Activated CD4-positive, alpha-beta T cell treated with anti-CD3 and anti-CD28 coated beads, Interleukin-2, amount 50 U/mL, for 1 hour (primary cell): Measurements from ENCODE around the gene PUS7L.
"Not testable (repeated sequence)": the region's sequence is repeated elsewhere in the genome, so short reads cannot be mapped to it uniquely, and the experiment has no call there.

Source experiments
- DNase-seq: peaks from one replicate; pipeline ENCODE4 v3.0.0-alpha.2; 2020

Gene PUS7L

GRCh38 chr12:43758728-43759563 is at the start of gene PUS7L, which contains the start of gene IRAK4:
Gene PUS7L (minus strand): TSS chr12:43758790. CDS start chr12:43755245, 3,545 bp downstream.
Gene IRAK4 (plus strand): TSS chr12:43758951. CDS start chr12:43768112, 9,161 bp downstream.
- peak; percentile 94 for DNase-seq

DNA sequence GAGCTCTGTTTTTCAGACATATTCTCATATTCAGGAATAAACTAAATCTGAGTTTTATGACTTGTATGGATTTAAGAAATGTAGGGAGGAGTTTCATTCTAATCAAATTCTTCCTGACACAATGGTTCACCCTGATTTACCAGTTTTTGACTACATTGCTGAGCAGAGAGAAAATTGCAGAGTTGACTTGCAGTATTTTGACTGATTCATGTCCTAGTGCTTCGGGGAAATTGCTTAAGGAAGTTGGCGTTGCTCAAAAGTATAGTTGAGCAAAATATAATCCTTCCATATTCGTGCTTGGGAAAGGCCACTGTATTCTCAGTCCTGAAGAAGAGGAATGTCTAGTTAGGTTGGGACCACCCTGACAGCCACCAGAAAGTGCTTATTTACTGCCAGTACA is 48.8 kb upstream of the PUS7L start:
- no peak for DNase-seq

DNA sequence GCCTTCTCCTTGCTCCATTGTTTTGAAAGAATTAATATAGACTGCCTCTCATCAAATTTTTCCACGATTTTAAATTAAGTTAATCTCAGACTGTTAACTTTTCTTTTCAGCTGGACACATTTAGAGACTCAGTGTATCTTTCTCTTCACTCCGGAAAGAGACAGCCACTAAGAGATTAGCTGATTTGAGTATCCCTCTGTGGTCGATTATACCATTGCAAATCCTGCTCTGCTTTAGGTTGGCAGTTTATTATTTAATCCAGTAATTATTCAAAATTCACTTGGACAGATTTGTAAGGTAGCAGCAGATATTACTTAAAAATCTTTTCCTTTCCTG is 48.1 kb upstream of the PUS7L start:
- DNase-seq, result no peak

- peak; percentile 81 for DNase-seq
These were observed 47.5 kb upstream of the PUS7L start, which contains the start of gene TWF1 for GRCh38 chr12:43805860-43806736. Gene TWF1 (minus strand): TSS chr12:43806317. CDS start chr12:43806245, 72 bp downstream.

GRCh38 chr12:43805149-43805859 is 46.7 kb upstream of the PUS7L start:
- no peak for DNase-seq

DNA sequence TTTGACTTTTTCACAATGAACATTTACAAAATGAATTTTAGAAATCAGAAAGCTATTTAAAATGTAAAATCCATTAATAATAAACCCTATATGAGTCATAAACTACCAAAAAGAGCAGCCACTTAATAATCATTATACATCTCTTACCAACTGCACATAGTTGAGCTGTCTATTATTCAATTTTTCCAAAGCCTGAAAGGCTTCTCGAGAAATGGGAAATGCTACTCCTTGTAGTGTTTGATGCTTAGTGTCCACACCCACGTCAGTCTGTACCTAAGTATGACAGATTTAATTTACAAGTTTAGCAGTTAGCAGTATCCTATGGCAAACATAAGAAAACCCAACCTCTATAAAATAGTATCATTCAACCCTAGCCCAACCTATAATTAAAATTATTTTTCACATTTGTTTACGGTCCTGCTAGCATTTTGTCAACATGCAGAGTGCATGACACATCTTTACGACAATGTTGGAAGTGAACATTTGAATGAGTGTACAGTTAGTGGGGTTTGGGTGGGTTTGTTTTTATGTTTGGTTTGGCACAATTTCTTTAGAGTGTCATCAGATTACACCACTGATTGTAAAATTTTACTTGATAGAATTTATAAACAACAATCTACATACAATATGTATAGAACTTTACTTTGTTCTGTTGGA is 39.1 kb upstream of the PUS7L start:
- no peak for DNase-seq

DNA sequence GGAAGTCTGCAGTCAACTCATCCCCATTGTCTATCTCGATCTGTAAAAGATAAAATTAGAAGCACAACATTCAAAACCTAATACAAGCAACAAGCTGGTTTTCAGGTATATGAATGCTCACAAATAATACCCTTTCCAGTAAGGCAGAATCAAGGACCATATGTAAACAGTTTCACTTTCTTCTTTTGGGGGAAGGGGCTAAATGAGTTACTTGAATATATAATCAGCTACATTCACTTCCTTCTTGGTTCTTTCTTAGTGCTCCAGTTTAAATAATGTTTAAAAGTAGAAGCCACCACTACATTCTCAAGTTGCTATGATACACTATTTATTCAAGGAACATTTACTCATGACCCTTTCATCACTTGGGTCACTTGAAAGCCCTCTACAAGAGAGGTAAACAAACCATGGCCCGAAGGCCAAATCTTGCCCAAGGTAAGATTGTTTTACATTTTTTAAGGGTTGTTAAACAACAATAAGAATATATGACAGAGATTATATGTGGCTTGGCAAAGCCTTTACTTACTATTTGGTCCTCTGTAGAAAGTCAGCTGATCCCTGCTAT is 37.2 kb upstream of the PUS7L start:
- no peak for DNase-seq

DNA sequence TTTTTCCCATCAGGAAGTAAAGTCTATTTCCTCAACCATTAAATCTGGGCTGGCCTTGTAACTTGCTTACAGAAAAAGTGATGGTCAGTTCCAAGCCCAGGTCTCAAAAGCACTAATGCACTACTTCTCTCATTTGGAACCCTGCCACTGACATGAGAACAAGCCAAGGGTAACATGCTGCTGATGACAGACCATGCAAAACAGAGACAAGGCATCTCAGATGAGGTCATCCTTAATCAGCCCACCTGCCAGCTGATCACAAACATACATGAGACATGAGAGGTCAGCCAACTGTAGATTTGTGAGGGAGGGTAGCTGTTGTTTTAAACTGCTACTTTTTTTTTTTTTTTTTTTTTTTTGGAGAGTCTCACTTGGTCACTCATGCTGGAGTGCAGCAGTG is 31.4 kb upstream of the PUS7L start:
- no peak for DNase-seq

- no peak for DNase-seq
These were observed 28.5 kb upstream of the PUS7L start for GRCh38 chr12:43786899-43787693.

DNA sequence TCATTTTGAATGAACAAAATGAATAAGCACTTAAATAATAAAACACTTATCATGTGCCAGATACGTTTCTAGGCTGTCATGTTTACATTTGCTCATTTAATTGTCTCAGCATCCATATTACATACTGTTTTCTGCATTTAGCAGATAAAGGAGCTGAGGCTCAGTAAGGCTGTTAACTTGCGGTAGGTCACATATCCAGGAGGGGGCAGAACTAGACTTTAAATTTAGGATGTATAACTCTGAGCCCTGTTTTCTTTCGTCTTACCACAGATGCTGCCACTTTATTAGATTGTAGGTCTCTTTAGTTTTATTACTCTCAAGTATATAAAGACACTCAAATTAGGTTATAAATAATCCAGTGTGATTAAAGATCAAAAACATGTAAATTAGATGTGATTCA is 17.9 kb upstream of the PUS7L start:
- DNase-seq, result no peak

- no peak for DNase-seq
These were observed 7.7 kb upstream of the PUS7L start for GRCh38 chr12:43766291-43766690.

DNA sequence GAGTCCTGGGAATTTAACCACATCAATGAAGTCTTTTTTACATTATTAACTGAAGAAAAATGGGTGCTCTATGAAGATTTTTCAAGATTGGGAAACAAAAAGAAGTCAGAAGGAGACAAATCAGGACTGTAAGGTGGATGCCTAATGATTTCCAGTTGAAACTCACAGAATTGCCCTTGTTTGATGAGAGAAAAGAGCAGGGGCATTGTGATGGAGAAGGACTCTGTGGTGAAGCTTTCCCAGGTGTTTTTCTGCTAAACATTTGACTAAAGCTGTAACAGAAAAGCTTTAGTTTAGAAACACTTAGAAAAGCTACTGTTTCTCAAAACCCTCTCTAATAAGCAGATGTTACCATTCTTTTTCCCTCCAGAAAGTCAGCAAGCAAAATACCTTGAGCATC is 5.9 kb upstream of the PUS7L start:
- DNase-seq, result no peak

DNA sequence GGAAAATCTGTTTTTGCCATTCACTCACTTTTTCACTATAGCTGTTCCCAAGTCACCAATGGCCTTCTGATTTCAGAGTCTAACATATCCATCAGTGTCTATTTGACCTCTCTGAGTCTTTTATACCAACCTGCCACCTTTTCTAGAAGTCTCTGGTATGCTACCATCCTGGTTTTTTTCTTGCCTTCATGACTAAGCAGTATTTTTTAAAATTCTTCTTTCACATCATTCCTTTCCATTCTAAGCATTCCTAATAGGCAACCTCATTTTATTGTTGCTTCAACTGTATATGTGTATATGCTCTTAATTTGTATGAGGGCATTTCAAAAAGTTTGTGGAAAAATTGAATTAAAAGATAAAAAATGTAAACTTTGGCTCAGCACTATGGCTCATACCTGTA is 5.2 kb upstream of the PUS7L start:
- no peak for DNase-seq

DNA sequence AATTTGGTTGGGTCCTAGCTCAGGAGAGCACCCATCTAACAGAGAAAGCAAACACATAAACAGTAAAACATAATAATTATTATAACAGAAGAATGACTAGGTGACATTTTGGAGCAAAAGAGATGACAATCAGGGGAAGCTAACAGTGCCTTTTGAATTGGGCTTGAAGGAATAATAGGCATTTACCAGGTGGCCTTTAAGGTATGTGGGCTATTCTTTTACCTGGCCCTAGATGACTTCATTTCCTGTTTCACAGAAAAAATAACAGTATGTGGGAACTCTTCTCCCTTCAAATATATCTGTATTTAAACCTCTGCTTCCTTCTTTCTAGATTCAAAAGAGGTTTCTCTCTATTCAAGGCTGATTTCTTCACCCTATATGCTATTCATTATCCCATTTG is 4.0 kb upstream of the PUS7L start:
- no peak for DNase-seq

GRCh38 chr12:43761500-43761899 is 2.9 kb upstream of the PUS7L start:
- no peak for DNase-seq

DNA sequence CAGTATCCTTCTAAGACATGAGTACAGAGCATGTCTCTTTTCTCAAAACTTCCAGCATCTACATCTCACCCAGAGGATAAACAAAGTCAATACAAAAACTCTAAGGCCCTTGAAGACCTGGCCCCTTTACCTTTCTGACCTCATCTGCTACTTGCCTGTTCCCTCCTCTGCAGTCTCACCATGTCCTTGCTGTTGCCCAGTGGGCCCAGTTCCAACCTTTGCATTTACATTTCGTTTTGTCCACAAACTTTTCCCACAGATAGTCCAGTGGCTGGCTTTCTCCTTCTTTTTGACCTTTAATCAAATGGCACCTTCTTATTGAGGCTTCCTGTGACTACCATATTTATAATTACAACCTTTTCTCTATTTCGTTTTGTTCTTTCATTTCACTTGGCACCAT is 1.8 kb upstream of the PUS7L start:
- no peak for DNase-seq

- DNase-seq, result no peak
These were observed 303 bp downstream of the PUS7L start for GRCh38 chr12:43758247-43758727.

DNA sequence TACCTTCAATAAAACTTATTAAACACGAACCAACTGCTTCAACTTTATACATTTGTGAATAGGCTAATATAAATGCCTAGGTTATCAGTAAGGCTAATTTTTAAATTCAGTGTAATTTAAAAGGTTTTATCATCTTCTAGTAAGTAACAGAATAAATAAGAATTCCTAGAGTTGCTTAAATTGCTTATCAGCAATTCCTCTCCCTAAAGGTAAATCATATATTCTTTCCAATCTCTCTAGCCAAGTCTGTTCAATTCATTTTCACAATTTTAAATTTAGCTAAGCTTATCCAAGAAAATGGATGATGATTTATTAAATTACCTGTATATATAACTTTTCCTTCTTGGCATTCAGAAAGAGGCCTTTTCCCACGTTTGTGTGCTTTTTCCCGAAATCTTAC is 4.6 kb downstream of the PUS7L start:
- no peak for DNase-seq

- DNase-seq, result not testable (repeated sequence)
These were observed 7.2 kb downstream of the PUS7L start for GRCh38 chr12:43751360-43751759.

DNA sequence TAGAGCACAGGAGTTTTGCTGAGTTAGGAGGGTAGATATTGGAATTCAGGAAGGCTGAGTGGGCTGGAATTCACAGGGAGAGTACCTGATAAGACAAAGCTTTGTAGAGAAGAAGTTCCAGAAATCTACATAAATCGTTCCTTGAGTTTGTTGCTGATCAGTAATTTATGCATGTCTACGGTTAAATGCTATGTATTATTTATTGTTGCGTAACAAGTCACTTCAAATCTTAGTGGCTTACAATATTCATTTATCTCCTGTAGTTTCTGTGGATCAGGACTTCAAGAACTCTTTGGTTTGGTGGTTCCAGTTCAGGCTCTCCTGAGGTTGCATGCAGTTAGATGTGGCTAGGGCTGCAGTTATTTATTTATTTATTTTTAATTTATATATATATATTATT is 7.8 kb downstream of the PUS7L start:
- no peak for DNase-seq

DNA sequence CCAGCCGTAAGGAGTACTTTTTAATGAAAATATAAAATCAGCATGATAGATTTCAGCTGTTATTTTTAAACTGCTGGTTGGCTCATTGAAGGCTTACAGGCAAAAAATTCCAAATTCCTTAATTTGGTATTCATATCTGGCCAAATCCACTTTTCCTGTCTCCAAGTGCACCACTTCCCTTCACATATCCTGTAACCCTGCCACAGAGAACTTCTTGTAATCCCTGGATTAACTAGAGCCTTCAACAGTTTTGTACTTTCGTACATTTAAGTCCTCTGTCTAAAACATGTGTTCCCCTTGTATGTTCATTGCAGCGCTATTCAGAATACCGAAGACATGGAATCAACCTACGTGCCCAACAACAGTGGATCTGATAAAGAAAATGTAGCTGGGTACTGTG is 9.6 kb downstream of the PUS7L start:
- DNase-seq, result no peak
